ENCODE results near the gene KCNH2.

DNA sequence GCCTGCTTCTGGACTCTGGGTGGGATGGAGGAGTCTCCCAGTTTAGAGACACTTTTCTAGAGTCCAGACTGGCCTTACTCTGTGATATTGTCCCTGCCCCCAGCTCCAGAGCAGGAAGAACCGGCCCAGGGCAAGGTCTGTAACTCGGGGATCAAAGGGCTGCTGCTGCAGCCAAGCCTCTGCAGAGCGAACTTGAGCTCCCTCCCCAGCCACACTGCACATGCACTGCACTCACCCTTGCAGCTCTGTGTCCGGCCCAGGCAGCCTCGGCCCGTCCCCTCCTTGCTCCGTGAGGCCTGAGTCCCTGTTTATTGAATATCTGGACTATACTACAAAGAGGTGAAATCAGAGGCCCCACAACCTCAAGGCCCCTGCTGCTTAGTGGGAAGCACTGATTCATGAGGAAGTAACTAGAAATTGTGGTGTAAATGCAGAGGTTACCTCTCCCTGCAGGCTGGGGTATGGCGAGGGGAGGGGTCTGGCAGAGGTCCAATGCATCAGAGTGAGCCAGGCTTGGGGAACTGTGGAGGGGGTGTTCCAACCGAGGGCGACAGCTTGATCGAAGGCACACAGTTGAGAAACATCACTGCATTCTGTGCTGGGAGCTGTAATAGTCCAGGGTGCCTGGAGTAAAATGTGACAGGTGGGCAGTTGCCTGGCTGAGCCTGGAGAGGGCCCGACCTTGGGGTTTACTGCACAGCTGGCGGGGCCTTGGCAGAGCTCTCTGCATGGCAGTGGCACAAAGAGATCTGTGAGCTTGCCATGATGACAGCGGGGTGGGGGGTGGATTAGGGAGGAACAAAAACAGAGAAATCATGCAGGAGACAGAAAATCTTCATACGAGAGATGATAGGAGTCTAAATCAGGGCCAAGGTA is 76.7 kb downstream of the KCNH2 start:
- TF ChIP-seq POLR2AphosphoS5 (IDR thresholded peaks at IDR 0.05), result no peak
- TF ChIP-seq, protein P1, sequence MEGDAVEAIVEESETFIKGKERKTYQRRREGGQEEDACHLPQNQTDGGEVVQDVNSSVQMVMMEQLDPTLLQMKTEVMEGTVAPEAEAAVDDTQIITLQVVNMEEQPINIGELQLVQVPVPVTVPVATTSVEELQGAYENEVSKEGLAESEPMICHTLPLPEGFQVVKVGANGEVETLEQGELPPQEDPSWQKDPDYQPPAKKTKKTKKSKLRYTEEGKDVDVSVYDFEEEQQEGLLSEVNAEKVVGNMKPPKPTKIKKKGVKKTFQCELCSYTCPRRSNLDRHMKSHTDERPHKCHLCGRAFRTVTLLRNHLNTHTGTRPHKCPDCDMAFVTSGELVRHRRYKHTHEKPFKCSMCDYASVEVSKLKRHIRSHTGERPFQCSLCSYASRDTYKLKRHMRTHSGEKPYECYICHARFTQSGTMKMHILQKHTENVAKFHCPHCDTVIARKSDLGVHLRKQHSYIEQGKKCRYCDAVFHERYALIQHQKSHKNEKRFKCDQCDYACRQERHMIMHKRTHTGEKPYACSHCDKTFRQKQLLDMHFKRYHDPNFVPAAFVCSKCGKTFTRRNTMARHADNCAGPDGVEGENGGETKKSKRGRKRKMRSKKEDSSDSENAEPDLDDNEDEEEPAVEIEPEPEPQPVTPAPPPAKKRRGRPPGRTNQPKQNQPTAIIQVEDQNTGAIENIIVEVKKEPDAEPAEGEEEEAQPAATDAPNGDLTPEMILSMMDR (IDR thresholded peaks at IDR 0.05), result no peak
- TF ChIP-seq POLR2A (IDR thresholded peaks at IDR 0.05), result no peak
- TF ChIP-seq EP300 (IDR thresholded peaks at IDR 0.05), result no peak
